KMS-11 (cell line): ENCODE measurements around the gene KLC4.

Source experiments
- H2AFZ ChIP-seq: fragments of 200-600 bp; sonication (generic); 2 replicates; pipeline ENCODE4 v1.6.1; 2016; ENCODE audit warnings: antibody characterized with exemption, mixed run types, low read depth
- H3K27ac ChIP-seq: fragments of 200-600 bp; sonication (generic); 2 replicates; pipeline ENCODE4 v1.6.1; 2016; ENCODE audit warnings: mild to moderate bottlenecking, mixed run types
- H3K27me3 ChIP-seq: fragments of 200-600 bp; sonication (generic); 2 replicates; pipeline ENCODE4 v1.6.1; 2017; ENCODE audit warnings: mild to moderate bottlenecking, low read depth, mixed run types, moderate library complexity; ENCODE audit not compliant: insufficient read depth
- H3K36me3 ChIP-seq: fragments of 200-600 bp; sonication (generic); 2 replicates; pipeline ENCODE4 v1.6.1; 2017; ENCODE audit warnings: mild to moderate bottlenecking, mixed run types; ENCODE audit not compliant: insufficient read depth
- H3K4me1 ChIP-seq: fragments of 200-600 bp; sonication (generic); 2 replicates; pipeline ENCODE4 v1.6.1; 2016; ENCODE audit warnings: mild to moderate bottlenecking, low read depth, mixed run types; ENCODE audit not compliant: poor library complexity, severe bottlenecking
- H3K4me2 ChIP-seq: fragments of 200-600 bp; sonication (generic); 2 replicates; pipeline ENCODE4 v1.7.0; 2016; ENCODE audit warnings: mild to moderate bottlenecking, mixed run types
- H3K4me3 ChIP-seq: fragments of 200-600 bp; sonication (generic); IDR thresholded peaks from 2 replicates; pipeline ENCODE4 v1.6.1; 2017; ENCODE audit warnings: low read depth, low read length, mixed read lengths; ENCODE audit not compliant: insufficient read depth
- H3K79me2 ChIP-seq: fragments of 200-600 bp; sonication (generic); 2 replicates; pipeline ENCODE4 v1.6.1; 2016; ENCODE audit warnings: low read depth, mixed run types; ENCODE audit not compliant: insufficient read depth
- H3K9ac ChIP-seq: fragments of 200-600 bp; sonication (generic); 2 replicates; pipeline ENCODE4 v1.6.1; 2016; ENCODE audit warnings: mild to moderate bottlenecking, mixed run types
- H4K20me1 ChIP-seq: fragments of 200-600 bp; sonication (generic); 2 replicates; pipeline ENCODE4 v1.6.1; 2016; ENCODE audit warnings: mild to moderate bottlenecking, mixed run types; ENCODE audit not compliant: insufficient read depth
- CTCF ChIP-seq: fragments of 200-600 bp; sonication (generic); conservative IDR thresholded peaks from 2 replicates; pipeline ENCODE4 v1.6.1; 2017; ENCODE audit warnings: low read depth, mild to moderate bottlenecking, antibody characterized with exemption, low read length, moderate library complexity, mixed read lengths

The KLC4 gene

GRCh38 chr6:43091020-43091419 is 31.6 kb downstream of the KLC4 start:
- Histone ChIP-seq H3K4me3 (no peak overlapping the region), H3K79me2 (no peaks in the 10 kb centered on the region), H2AFZ (no peak overlapping the region), H3K9ac (no peak overlapping the region), H3K36me3 (no peaks in the 10 kb centered on the region), H3K4me2 (no peak overlapping the region), H4K20me1 (no peaks in the 10 kb centered on the region), H3K27ac (no peak overlapping the region), H3K4me1 (no peaks in the 10 kb centered on the region), H3K27me3 (no peaks in the 10 kb centered on the region)
- TF ChIP-seq CTCF: no peak

GRCh38 chr6:43091436-43091991 is 32.1 kb downstream of the KLC4 start:
- Histone ChIP-seq H3K4me1 (no peaks in the 10 kb centered on the region), H3K4me3 (no peak overlapping the region)

GRCh38 chr6:43092635-43093034 is 33.2 kb downstream of the KLC4 start:
- Histone ChIP-seq H3K27ac (no peak overlapping the region), H2AFZ (no peak overlapping the region), H3K4me3 (no peak overlapping the region), H3K4me1 (no peaks in the 10 kb centered on the region), H4K20me1 (no peaks in the 10 kb centered on the region), H3K27me3 (no peaks in the 10 kb centered on the region), H3K4me2 (no peak overlapping the region), H3K36me3 (no peaks in the 10 kb centered on the region), H3K79me2 (no peaks in the 10 kb centered on the region), H3K9ac (no peak overlapping the region)
- no peak for TF ChIP-seq CTCF

More at GRCh38 chr6:43091436-43091991, 32.1 kb downstream of the KLC4 start:
- H4K20me1 ChIP-seq: no peaks in the 10 kb centered on the region
- H2AFZ ChIP-seq: no peak overlapping the region
- TF ChIP-seq CTCF: no peak
- H3K27me3 ChIP-seq: no peaks in the 10 kb centered on the region
- H3K36me3 ChIP-seq: no peaks in the 10 kb centered on the region
- H3K27ac ChIP-seq: no peak overlapping the region
- H3K79me2 ChIP-seq: no peaks in the 10 kb centered on the region
- H3K4me2 ChIP-seq: no peak overlapping the region
- no peak overlapping the region for H3K9ac ChIP-seq

GRCh38 chr6:43093436-43094289 is 34.2 kb downstream of the KLC4 start:
- H3K9ac ChIP-seq: no peak overlapping the region
- H3K36me3 ChIP-seq: no peaks in the 10 kb centered on the region
- TF ChIP-seq CTCF: no peak
- H3K4me1 ChIP-seq: no peaks in the 10 kb centered on the region
- H4K20me1 ChIP-seq: no peaks in the 10 kb centered on the region
- H3K4me2 ChIP-seq: no peak overlapping the region
- no peak overlapping the region for H3K4me3 ChIP-seq
- no peaks in the 10 kb centered on the region for H3K79me2 ChIP-seq
- H3K27me3 ChIP-seq: no peaks in the 10 kb centered on the region
- H3K27ac ChIP-seq: no peak overlapping the region
- no peak overlapping the region for H2AFZ ChIP-seq
